ENCODE measurements around the gene RPRD1A. TPM values are rescaled to one million over a fixed set of nuclear protein-coding genes. Genes with fewer than 3 reads are reported as not detected.

Gene RPRD1A
- total RNA-seq, 2 experiments from 2014 or later: 21.8 to 25.1 TPM

DNA sequence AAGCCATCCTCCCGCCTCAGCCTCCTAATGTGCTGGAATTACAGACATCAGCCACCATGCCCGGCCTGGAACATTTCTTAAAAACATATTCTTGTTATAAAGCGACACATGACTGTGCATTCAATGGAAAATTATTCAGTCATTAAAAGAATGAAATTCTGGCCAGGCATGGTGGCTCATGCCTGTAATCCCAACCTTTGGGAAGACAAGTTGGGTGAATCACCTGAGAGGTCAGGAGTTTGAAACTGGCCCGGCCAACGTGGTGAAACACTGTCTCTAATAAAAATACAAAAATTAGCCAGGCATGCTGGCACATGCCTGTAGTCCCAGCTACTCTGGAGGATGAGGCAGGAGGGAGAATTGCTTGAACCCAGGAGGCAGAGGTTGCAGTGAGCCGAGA is 21.6 kb upstream of the RPRD1A start:
- intact Hi-C loops (cut with DNase I, micrococcal nuclease): no loop called here
- Mint-ChIP-seq H3K9me3 (no peaks in the 10 kb centered on the region), H3K4me3 (no peak overlapping the region), H3K36me3 (ENCODE audit: low read depth) (no peaks in the 10 kb centered on the region), H3K27me3 (no peaks in the 10 kb centered on the region), H3K27ac (no peak overlapping the region), H3K4me1 (ENCODE audit: low read depth) (no peaks in the 10 kb centered on the region)
- TF ChIP-seq, protein P1, sequence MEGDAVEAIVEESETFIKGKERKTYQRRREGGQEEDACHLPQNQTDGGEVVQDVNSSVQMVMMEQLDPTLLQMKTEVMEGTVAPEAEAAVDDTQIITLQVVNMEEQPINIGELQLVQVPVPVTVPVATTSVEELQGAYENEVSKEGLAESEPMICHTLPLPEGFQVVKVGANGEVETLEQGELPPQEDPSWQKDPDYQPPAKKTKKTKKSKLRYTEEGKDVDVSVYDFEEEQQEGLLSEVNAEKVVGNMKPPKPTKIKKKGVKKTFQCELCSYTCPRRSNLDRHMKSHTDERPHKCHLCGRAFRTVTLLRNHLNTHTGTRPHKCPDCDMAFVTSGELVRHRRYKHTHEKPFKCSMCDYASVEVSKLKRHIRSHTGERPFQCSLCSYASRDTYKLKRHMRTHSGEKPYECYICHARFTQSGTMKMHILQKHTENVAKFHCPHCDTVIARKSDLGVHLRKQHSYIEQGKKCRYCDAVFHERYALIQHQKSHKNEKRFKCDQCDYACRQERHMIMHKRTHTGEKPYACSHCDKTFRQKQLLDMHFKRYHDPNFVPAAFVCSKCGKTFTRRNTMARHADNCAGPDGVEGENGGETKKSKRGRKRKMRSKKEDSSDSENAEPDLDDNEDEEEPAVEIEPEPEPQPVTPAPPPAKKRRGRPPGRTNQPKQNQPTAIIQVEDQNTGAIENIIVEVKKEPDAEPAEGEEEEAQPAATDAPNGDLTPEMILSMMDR (IDR thresholded peaks at IDR 0.05): no peak
- Histone ChIP-seq H3K36me3 (ENCODE audit: insufficient read depth, low read length) (no peaks in the 10 kb centered on the region), H3K9me3 (ENCODE audit: control insufficient read depth in 1 of 2, insufficient read depth in 1 of 2, low read length in 2 of 2) (peaks cover 0 to 4% of the 10 kb centered on the region in 2 experiments), H3K4me3 (ENCODE audit: low read length) (no peak overlapping the region), H3K4me1 (ENCODE audit: insufficient read depth, low read length) (no peaks in the 10 kb centered on the region), H3K27ac (ENCODE audit: low read depth in 1 of 2, low read length in 2 of 2) (no peak overlapping the region), H3K27me3 (ENCODE audit: control insufficient read depth in 1 of 2, insufficient read depth in 2 of 2, low read length in 2 of 2) (no peaks in the 10 kb centered on the region)
- no peak for DNase-seq
- ChIA-PET POLR2A (no interaction called here), CTCF (no interaction called here)
- no peak for ATAC-seq (ENCODE audit: poor library complexity)

DNA sequence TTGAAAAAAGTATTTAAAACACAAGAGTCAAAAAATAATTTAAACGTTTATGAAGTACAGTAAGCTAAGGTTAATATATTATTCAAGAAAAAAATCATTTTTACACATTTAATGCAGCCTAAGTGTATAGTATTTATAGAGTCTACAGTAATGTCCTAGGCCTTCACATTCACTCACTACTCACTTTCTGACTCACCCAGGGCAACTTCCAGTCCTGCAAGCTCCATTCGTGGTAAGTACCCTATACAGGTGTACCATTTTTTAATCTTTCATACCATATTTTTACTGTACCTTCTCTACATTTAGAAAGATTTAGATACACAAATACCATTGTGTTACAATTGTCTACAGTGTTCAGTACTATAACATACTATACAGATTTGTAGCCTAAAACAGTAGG is 20.9 kb upstream of the RPRD1A start:
- Mint-ChIP-seq H3K4me3 (no peak overlapping the region), H3K4me1 (ENCODE audit: low read depth) (no peaks in the 10 kb centered on the region), H3K27me3 (no peaks in the 10 kb centered on the region), H3K36me3 (ENCODE audit: low read depth) (no peaks in the 10 kb centered on the region), H3K27ac (no peak overlapping the region), H3K9me3 (no peaks in the 10 kb centered on the region)
- intact Hi-C loops (cut with DNase I, micrococcal nuclease): no loop called here
- ATAC-seq (ENCODE audit: poor library complexity) (no peak), DNase-seq (no peak)
- ChIA-PET POLR2A (no interaction called here), CTCF (no interaction called here)
- TF ChIP-seq, protein P1 (IDR thresholded peaks at IDR 0.05): no peak
- Histone ChIP-seq H3K27ac (ENCODE audit: low read depth in 1 of 2, low read length in 2 of 2) (no peak overlapping the region), H3K36me3 (ENCODE audit: insufficient read depth, low read length) (no peaks in the 10 kb centered on the region), H3K4me1 (ENCODE audit: insufficient read depth, low read length) (no peaks in the 10 kb centered on the region), H3K9me3 (ENCODE audit: control insufficient read depth in 1 of 2, insufficient read depth in 1 of 2, low read length in 2 of 2) (peaks cover 0 to 4% of the 10 kb centered on the region in 2 experiments), H3K4me3 (ENCODE audit: low read length) (no peak overlapping the region), H3K27me3 (ENCODE audit: control insufficient read depth in 1 of 2, insufficient read depth in 2 of 2, low read length in 2 of 2) (no peaks in the 10 kb centered on the region)

DNA sequence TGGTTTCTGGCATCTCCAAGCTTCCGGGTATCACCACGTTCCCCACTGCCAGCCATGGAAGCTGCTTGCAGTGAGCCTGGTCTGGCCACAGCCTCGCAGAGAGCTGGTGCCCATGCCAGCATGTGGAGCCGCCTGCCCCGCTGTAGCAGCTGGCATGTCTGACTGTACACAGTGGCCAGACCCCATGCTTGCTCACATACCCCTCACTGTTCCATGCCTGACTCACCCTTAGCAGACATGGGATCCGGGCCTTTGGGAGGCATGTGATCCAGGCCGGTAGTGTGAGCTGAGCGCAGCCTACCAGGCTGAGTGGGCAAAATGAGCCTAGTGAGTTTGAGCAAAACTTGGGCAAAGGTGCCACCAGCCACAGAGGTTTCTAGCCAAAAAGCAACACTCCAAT is 18.8 kb upstream of the RPRD1A start:
- ChIA-PET CTCF (no interaction called here), POLR2A (no interaction called here)
- Mint-ChIP-seq H3K4me3 (no peak overlapping the region), H3K9me3 (peaks cover 2% of the 10 kb centered on the region), H3K36me3 (ENCODE audit: low read depth) (no peaks in the 10 kb centered on the region), H3K4me1 (ENCODE audit: low read depth) (no peaks in the 10 kb centered on the region), H3K27ac (no peak overlapping the region), H3K27me3 (no peaks in the 10 kb centered on the region)
- no peak for DNase-seq
- TF ChIP-seq, protein P1 (IDR thresholded peaks at IDR 0.05): no peak
- Histone ChIP-seq H3K27me3 (ENCODE audit: control insufficient read depth in 1 of 2, insufficient read depth in 2 of 2, low read length in 2 of 2) (no peaks in the 10 kb centered on the region), H3K4me1 (ENCODE audit: insufficient read depth, low read length) (no peaks in the 10 kb centered on the region), H3K9me3 (ENCODE audit: control insufficient read depth in 1 of 2, insufficient read depth in 1 of 2, low read length in 2 of 2) (peaks cover 0 to 4% of the 10 kb centered on the region in 2 experiments), H3K36me3 (ENCODE audit: insufficient read depth, low read length) (no peaks in the 10 kb centered on the region), H3K27ac (ENCODE audit: low read depth in 1 of 2, low read length in 2 of 2) (no peak overlapping the region), H3K4me3 (ENCODE audit: low read length) (no peak overlapping the region)
- no peak for ATAC-seq (ENCODE audit: poor library complexity)
- intact Hi-C loops (cut with DNase I, micrococcal nuclease): no loop called here
